ENCODE measurements around the gene B3GNT2.

GRCh38 chr2:62263076-62263715, 67.3 kb downstream of the B3GNT2 start:
- no peak for TF ChIP-seq CTCF (IDR thresholded peaks at IDR 0.05)
- no peak for TF ChIP-seq POLR2A (IDR thresholded peaks at IDR 0.05)
- no peak for TF ChIP-seq POLR2AphosphoS5 (IDR thresholded peaks at IDR 0.05)

Measured in breast epithelium (tissue), 3 donors.